A549 treated with CORT108297 at 1 μM for 4 hours (cell line): ENCODE data around the gene ARRB2. TPM values are rescaled to one million over a fixed set of nuclear protein-coding genes. Genes with fewer than 3 reads are reported as not detected.

Experiments
- total RNA-seq: library from RNA; stranded (reverse); fragments of 200-300 nt; extraction: Qiagen RNA extraction; gene quantifications from 5 replicates; pipeline ENCODE4 v1.2.3, GENCODE V29; 2022

Gene ARRB2
- total RNA-seq, result 49.6 to 68.0 TPM (median 61.1 TPM) in 5 replicates

GRCh38 chr17:4709794-4710692, at the start of gene ARRB2:
TSS of gene ARRB2 (plus strand) at chr17:4710632. CDS start at chr17:4710722, 90 bp downstream.

GRCh38 chr17:4739122-4740024, 28.9 kb downstream of the ARRB2 start, which contains the start of the genes CXCL16 and ZMYND15:
TSS of gene CXCL16 (minus strand) at chr17:4739928. CDS start at chr17:4739339, 589 bp downstream.
TSS of gene ZMYND15 (plus strand) at chr17:4739833. CDS start at chr17:4740549, 716 bp downstream.

Other genes starting within 250 kb of the ARRB2 start
- 7.3 to 14.4 TPM (median 12.0 TPM) in 5 replicates for gene SPNS2, start 211.8 kb upstream of the ARRB2 start, total RNA-seq
- gene MYBBP1A, start 155.2 kb upstream of the ARRB2 start, total RNA-seq, result 89.4 to 115 TPM (median 113 TPM) in 5 replicates
- gene GGT6, start 150.1 kb upstream of the ARRB2 start, total RNA-seq, result not detected in 5 replicates
- 0.36 to 0.87 TPM (median 0.57 TPM) in 5 replicates for gene SMTNL2, start 126.1 kb upstream of the ARRB2 start, total RNA-seq
- gene ALOX15, start 69.0 kb upstream of the ARRB2 start, total RNA-seq, result 0.06 to 0.20 TPM (median 0.12 TPM) in 5 replicates
- 62.4 to 80.2 TPM (median 79.2 TPM) in 5 replicates for gene PELP1, start 6.5 kb upstream of the ARRB2 start, total RNA-seq
- gene MED11, start 20.8 kb downstream of the ARRB2 start, total RNA-seq, result 41.0 to 45.6 TPM (median 43.0 TPM) in 5 replicates
- 0.24 to 0.91 TPM (median 0.52 TPM) in 5 replicates for gene ZMYND15, start 29.2 kb downstream of the ARRB2 start, total RNA-seq
- gene CXCL16, start 29.3 kb downstream of the ARRB2 start, total RNA-seq, result 15.4 to 19.5 TPM (median 18.5 TPM) in 5 replicates
- 0.51 to 1.2 TPM (median 0.90 TPM) in 5 replicates for gene TM4SF5, start 61.3 kb downstream of the ARRB2 start, total RNA-seq
- gene VMO1, start 75.7 kb downstream of the ARRB2 start, total RNA-seq, result 0.43 to 1.5 TPM (median 0.96 TPM) in 5 replicates
- 0.07 TPM in 1 of 5 replicates, not detected in the others for gene GLTPD2, start 78.3 kb downstream of the ARRB2 start, total RNA-seq
- gene PSMB6, start 85.5 kb downstream of the ARRB2 start, total RNA-seq, result 464 to 503 TPM (median 498 TPM) in 5 replicates
- 19.1 to 29.3 TPM (median 26.6 TPM) in 5 replicates for gene PLD2, start 96.5 kb downstream of the ARRB2 start, total RNA-seq
- 48.2 to 67.7 TPM (median 63.4 TPM) in 5 replicates for gene MINK1, start 122.7 kb downstream of the ARRB2 start, total RNA-seq
- 0.22 to 0.52 TPM (median 0.25 TPM) in 5 replicates for gene C17orf107, start 188.9 kb downstream of the ARRB2 start, total RNA-seq
- 0.06 to 0.13 TPM (median 0.08 TPM) in 5 replicates for gene CHRNE, start 192.5 kb downstream of the ARRB2 start, total RNA-seq
- not detected in 5 replicates for gene GP1BA, start 221.6 kb downstream of the ARRB2 start, total RNA-seq
- 54.2 to 84.3 TPM (median 79.0 TPM) in 5 replicates for gene SLC25A11, start 229.4 kb downstream of the ARRB2 start, total RNA-seq
- gene RNF167, start 229.6 kb downstream of the ARRB2 start, total RNA-seq, result 95.0 to 148 TPM (median 130 TPM) in 5 replicates
- 2,450 to 3,030 TPM (median 2,898 TPM) in 5 replicates for gene PFN1, start 237.9 kb downstream of the ARRB2 start, total RNA-seq
- 48.1 to 62.8 TPM (median 53.1 TPM) in 5 replicates for gene ENO3, start 240.5 kb downstream of the ARRB2 start, total RNA-seq